NT2/D1 (cell line): Measurements from ENCODE around the gene CUL9.

Experiments used
- SUZ12 ChIP-seq: IDR thresholded peaks from 2 replicates; pipeline ENCODE4 v1.6.1; 2011; ENCODE audit not compliant: insufficient read length, insufficient read depth; ENCODE audit errors: extremely low read depth
- YY1 ChIP-seq: IDR thresholded peaks from 2 replicates; pipeline ENCODE4 v1.6.1; 2011; ENCODE audit not compliant: insufficient read length, insufficient read depth
- ZNF274 ChIP-seq: IDR thresholded peaks from 2 replicates; pipeline ENCODE4 v1.6.1; 2011; ENCODE audit warnings: mild to moderate bottlenecking, low read depth, low read length

DNA sequence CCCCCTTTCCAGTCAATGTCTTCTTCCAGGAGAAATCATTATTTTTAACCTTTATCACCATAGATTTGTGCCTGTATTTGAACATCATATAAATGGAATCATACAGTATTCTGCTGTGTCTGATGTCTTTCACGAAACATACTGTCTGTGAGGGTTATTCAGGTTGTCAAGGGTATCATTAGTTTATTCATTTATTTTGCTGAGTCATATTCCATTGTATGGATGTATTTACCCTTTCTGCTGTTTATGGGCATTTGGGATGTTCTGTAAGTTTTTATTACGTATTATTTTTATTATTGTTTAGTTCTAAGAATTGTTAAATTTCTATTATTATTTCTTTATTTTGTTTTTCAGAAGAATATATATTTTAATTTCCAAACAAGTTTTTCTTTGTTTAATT is 25.3 kb downstream of the CUL9 start:
- TF ChIP-seq ZNF274: no peak
- no peak for TF ChIP-seq SUZ12
- TF ChIP-seq YY1: no peak
